GM12878 (cell line): ENCODE data around the gene DACH1. TPM values are rescaled to one million over a fixed set of nuclear protein-coding genes. Genes with fewer than 3 reads are reported as not detected.

Source experiments
- BMI1 ChIP-seq: fragments of 450-650 bp; IDR thresholded peaks from 2 replicates; pipeline ENCODE4 v1.6.1; 2016; ENCODE audit warnings: mild to moderate bottlenecking, moderate library complexity, borderline replicate concordance
- CREB1 ChIP-seq: IDR thresholded peaks from 2 replicates; pipeline ENCODE4 v1.6.1; 2012; ENCODE audit warnings: low read depth, mild to moderate bottlenecking, inconsistent platforms
- ELK1 ChIP-seq: IDR thresholded peaks from 2 replicates; pipeline ENCODE4 v1.6.1; 2012; ENCODE audit warnings: low read depth, low read length, improper control_type of control experiment
- GABPA ChIP-seq: IDR thresholded peaks from 2 replicates; pipeline ENCODE4 v1.6.1; 2014; ENCODE audit warnings: antibody characterized with exemption, low read depth, mild to moderate bottlenecking, inconsistent platforms
- IKZF1 ChIP-seq: fragments of 450-650 bp; conservative IDR thresholded peaks from 2 replicates; pipeline ENCODE4 v1.6.1; 2017; ENCODE audit warnings: antibody characterized with exemption, mild to moderate bottlenecking
- KDM1A ChIP-seq: fragments of 200-600 bp; sonication (generic); IDR thresholded peaks from 2 replicates; pipeline ENCODE4 v1.6.1; 2016; ENCODE audit warnings: borderline replicate concordance
- TCF3 ChIP-seq: IDR thresholded peaks from 2 replicates; pipeline ENCODE4 v1.6.1; 2012; ENCODE audit warnings: low read depth, mild to moderate bottlenecking, low read length, borderline replicate concordance; ENCODE audit not compliant: insufficient read depth
- WRNIP1 ChIP-seq: IDR thresholded peaks from 2 replicates; pipeline ENCODE4 v1.6.1; 2011; ENCODE audit warnings: low read depth, low read length, improper control_type of control experiment, borderline replicate concordance
- polyA plus RNA-seq, 11 experiments: library from polyadenylated mRNA; depleted of rRNA in 4 of 11; unstranded in 6 of 11; stranded (reverse) in 5 of 11; fragments of >200 nt; fragmentation: Nextera tagmentation in 4 of 11; fragmentation: Illumina TruSeq in 1 of 11; extraction: Ambion mirVana in 4 of 11; extraction: Trizol in 1 of 11; gene quantifications; 1 replicate in 1 of 11; 2 replicates in 10 of 11; pipeline versions ENCODE4 v1.2.1 to v1.2.3, GENCODE V29; 2011 to 2016; ENCODE audit warnings: inconsistent platforms in 2 of 11, missing spikeins in 2 of 11, low read depth in 1 of 11
- total RNA-seq, 4 experiments: library from RNA; depleted of rRNA in 3 of 4; stranded (reverse); fragments of >200 nt in 3 of 4; fragmentation: Illumina TruSeq in 1 of 4; extraction: Trizol in 1 of 4; gene quantifications; 2 replicates each; pipeline versions ENCODE4 v1.2.1 to v1.2.3, GENCODE V29; 2013 to 2021
- TF ChIP-seq, protein P1 (sequence below): IDR thresholded peaks from 2 replicates; pipeline ENCODE4 v1.6.1; 2012; ENCODE audit warnings: low read depth, low read length, improper control_type of control experiment
- TF ChIP-seq, protein P2 (sequence below): fragments of 450-650 bp; IDR thresholded peaks from 2 replicates; pipeline ENCODE4 v1.6.1; 2018; ENCODE audit warnings: borderline replicate concordance, mild to moderate bottlenecking; ENCODE audit not compliant: partially characterized antibody

Gene DACH1
- total and polyA plus RNA-seq, 10 of the 15 experiments (the other 5 are each of a cell fraction or from before 2014, with no cell fraction given): 0.05 TPM; not detected in 9

GRCh38 chr13:71514900-71515743, 351.9 kb downstream of the DACH1 start (continued):
- TF ChIP-seq, protein P1, sequence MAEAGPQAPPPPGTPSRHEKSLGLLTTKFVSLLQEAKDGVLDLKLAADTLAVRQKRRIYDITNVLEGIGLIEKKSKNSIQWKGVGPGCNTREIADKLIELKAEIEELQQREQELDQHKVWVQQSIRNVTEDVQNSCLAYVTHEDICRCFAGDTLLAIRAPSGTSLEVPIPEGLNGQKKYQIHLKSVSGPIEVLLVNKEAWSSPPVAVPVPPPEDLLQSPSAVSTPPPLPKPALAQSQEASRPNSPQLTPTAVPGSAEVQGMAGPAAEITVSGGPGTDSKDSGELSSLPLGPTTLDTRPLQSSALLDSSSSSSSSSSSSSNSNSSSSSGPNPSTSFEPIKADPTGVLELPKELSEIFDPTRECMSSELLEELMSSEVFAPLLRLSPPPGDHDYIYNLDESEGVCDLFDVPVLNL: no peak
- no peak for TF ChIP-seq WRNIP1
- no peak for TF ChIP-seq KDM1A
- no peak for TF ChIP-seq CREB1
- TF ChIP-seq BMI1: no peak
- TF ChIP-seq ELK1: no peak
- no peak for TF ChIP-seq IKZF1
- TF ChIP-seq TCF3: no peak
- TF ChIP-seq GABPA: no peak
- TF ChIP-seq, protein P2, sequence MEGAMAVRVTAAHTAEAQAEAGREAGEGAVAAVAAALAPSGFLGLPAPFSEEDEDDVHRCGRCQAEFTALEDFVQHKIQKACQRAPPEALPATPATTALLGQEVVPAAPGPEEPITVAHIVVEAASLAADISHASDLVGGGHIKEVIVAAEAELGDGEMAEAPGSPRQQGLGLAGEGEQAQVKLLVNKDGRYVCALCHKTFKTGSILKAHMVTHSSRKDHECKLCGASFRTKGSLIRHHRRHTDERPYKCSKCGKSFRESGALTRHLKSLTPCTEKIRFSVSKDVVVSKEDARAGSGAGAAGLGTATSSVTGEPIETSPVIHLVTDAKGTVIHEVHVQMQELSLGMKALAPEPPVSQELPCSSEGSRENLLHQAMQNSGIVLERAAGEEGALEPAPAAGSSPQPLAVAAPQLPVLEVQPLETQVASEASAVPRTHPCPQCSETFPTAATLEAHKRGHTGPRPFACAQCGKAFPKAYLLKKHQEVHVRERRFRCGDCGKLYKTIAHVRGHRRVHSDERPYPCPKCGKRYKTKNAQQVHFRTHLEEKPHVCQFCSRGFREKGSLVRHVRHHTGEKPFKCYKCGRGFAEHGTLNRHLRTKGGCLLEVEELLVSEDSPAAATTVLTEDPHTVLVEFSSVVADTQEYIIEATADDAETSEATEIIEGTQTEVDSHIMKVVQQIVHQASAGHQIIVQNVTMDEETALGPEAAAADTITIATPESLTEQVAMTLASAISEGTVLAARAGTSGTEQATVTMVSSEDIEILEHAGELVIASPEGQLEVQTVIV: no peak
